ENCODE data around the gene AFF3. TPM values are rescaled to one million over a fixed set of nuclear protein-coding genes. Genes with fewer than 3 reads are reported as not detected.

The AFF3 gene
- total RNA-seq, 5 donors from 2014 or later (not counting 1 experiment from before 2014, with no cell fraction given), result 9.9 to 23.5 (median 11.5) TPM

GRCh38 chr2:99852956-99853355 is 289.4 kb downstream of the AFF3 start:
- Histone ChIP-seq H3K4me3 (ENCODE audit: control insufficient read depth in 1 of 2, extremely low read depth in 1 of 2, low read length in 1 of 2) (no peak overlapping the region), H3K4me1 (ENCODE audit: control insufficient read depth in 1 of 2, extremely low read depth in 1 of 2, insufficient read depth in 2 of 2, low read length in 2 of 2) (no peaks in the 10 kb centered on the region), H3K27ac (ENCODE audit: low read length) (no peak overlapping the region), H3K27me3 (replicated peaks in 1 of 2; ENCODE audit: control insufficient read depth in 2 of 2, extremely low read depth in 1 of 2, insufficient read depth in 2 of 2, low read length in 1 of 2) (peaks cover 0 to 1% of the 10 kb centered on the region in 2 experiments), H3K36me3 (ENCODE audit: control insufficient read depth in 2 of 2, extremely low read depth in 1 of 2, insufficient read depth in 1 of 2, low read length in 1 of 2) (no peaks in the 10 kb centered on the region), H3K9me3 (peaks cover 3% of the 10 kb centered on the region)
- CTCF ChIA-PET, result no interaction called here
- Mint-ChIP-seq H3K27ac (no peak overlapping the region), H3K36me3 (peaks cover 4% of the 10 kb centered on the region), H3K4me3 (no peak overlapping the region), H3K4me1 (peaks cover 0 to 2% (median 0%) of the 10 kb centered on the region in 3 donors), H3K9me3 (peaks cover 0 to 7% (median 0%) of the 10 kb centered on the region in 3 donors), H3K27me3 (no peaks in the 10 kb centered on the region)
- POLR2A ChIA-PET, result no interaction called here
- ATAC-seq (replicated peaks in 1 of 4), result no peak
- WGBS (ENCODE audit: insufficient coverage), result no CpG with 5 or more reads among the region's 2 CpGs
- DNase-seq, result no peak

DNA sequence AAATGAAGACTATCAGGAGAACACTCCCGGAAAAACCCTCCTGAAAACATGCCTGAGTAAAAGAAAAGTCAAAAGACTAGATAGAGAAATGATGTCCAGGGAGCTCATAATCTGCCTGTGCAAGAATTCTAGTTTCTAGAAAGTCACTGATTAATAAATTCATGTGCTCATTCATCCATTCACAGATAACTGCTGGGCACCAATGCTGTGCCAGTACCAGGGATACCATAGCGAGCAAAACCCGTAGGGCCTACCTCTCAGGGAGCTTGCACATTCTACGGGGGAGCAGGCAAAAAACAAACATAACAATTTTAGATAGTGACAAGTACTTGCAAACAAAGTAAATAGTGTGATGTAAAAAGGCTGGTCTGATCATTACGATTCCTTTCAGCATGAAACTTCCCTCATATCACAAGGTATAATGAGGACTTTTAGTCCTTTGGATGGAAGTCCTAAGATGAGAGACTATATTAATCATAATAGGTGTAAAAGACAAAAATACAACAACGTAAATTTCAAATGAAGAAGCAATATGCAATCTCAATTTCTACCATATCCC is 289.9 kb downstream of the AFF3 start:
- POLR2A ChIA-PET, result no interaction called here
- Mint-ChIP-seq H3K4me3 (no peak overlapping the region), H3K9me3 (peaks cover 0 to 7% (median 0%) of the 10 kb centered on the region in 3 donors), H3K36me3 (peaks cover 4% of the 10 kb centered on the region), H3K4me1 (no peaks in the 10 kb centered on the region), H3K27ac (no peak overlapping the region), H3K27me3 (no peaks in the 10 kb centered on the region)
- ATAC-seq (replicated peaks in 1 of 4) (no peak), DNase-seq (no peak)
- Histone ChIP-seq H3K9me3 (peaks cover 3% of the 10 kb centered on the region), H3K27ac (ENCODE audit: low read length) (no peak overlapping the region), H3K27me3 (replicated peaks in 1 of 2; ENCODE audit: control insufficient read depth in 2 of 2, extremely low read depth in 1 of 2, insufficient read depth in 2 of 2, low read length in 1 of 2) (no peaks in the 10 kb centered on the region), H3K4me3 (ENCODE audit: control insufficient read depth in 1 of 2, extremely low read depth in 1 of 2, low read length in 1 of 2) (no peak overlapping the region), H3K36me3 (ENCODE audit: control insufficient read depth in 2 of 2, extremely low read depth in 1 of 2, insufficient read depth in 1 of 2, low read length in 1 of 2) (no peaks in the 10 kb centered on the region), H3K4me1 (ENCODE audit: control insufficient read depth in 1 of 2, extremely low read depth in 1 of 2, insufficient read depth in 2 of 2, low read length in 2 of 2) (no peaks in the 10 kb centered on the region)
- no CpG with 5 or more reads among the region's 6 CpGs for WGBS (ENCODE audit: insufficient coverage)
- CTCF ChIA-PET, result no interaction called here

DNA sequence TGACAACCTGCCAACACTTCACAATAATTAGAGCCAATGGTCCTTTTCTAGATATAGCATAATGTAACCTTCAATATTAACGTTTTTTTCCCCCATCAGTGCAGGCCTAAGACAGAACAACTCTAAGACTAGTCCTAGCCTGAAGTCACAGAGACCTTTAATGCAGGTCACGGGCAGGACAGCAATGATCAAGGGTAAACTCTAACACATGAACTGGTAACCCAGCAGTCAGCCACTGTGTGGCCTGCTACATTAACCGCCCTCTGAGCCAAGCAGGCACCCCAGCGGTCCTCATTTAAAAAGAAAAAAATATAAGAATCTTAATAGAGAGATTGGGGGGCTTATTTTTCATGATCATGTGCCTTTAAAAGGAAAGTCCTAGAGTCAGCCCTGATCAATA is 290.6 kb downstream of the AFF3 start:
- Mint-ChIP-seq H3K36me3 (peaks cover 4% of the 10 kb centered on the region), H3K4me3 (no peak overlapping the region), H3K27me3 (no peaks in the 10 kb centered on the region), H3K27ac (no peak overlapping the region), H3K4me1 (no peaks in the 10 kb centered on the region), H3K9me3 (peaks cover 0 to 7% (median 0%) of the 10 kb centered on the region in 3 donors)
- Histone ChIP-seq H3K27me3 (replicated peaks in 1 of 2; ENCODE audit: control insufficient read depth in 2 of 2, extremely low read depth in 1 of 2, insufficient read depth in 2 of 2, low read length in 1 of 2) (no peaks in the 10 kb centered on the region), H3K4me3 (ENCODE audit: control insufficient read depth in 1 of 2, extremely low read depth in 1 of 2, low read length in 1 of 2) (no peak overlapping the region), H3K4me1 (ENCODE audit: control insufficient read depth in 1 of 2, extremely low read depth in 1 of 2, insufficient read depth in 2 of 2, low read length in 2 of 2) (no peaks in the 10 kb centered on the region), H3K27ac (ENCODE audit: low read length) (no peak overlapping the region), H3K9me3 (peaks cover 3% of the 10 kb centered on the region), H3K36me3 (ENCODE audit: control insufficient read depth in 2 of 2, extremely low read depth in 1 of 2, insufficient read depth in 1 of 2, low read length in 1 of 2) (no peaks in the 10 kb centered on the region)
- ATAC-seq (replicated peaks in 1 of 4) (no peak), DNase-seq (no peak)
- ChIA-PET CTCF (no interaction called here), POLR2A (no interaction called here)
- WGBS (ENCODE audit: insufficient coverage), result 100% methylated on average over 1 of the region's 4 CpGs

GRCh38 chr2:99851089-99851488 is 291.3 kb downstream of the AFF3 start:
- no peak overlapping the region for H3K4me3 Mint-ChIP-seq
- Histone ChIP-seq H3K9me3 (no peaks in the 10 kb centered on the region), H3K4me3 (ENCODE audit: control insufficient read depth in 1 of 2, extremely low read depth in 1 of 2, low read length in 1 of 2) (no peak overlapping the region), H3K36me3 (ENCODE audit: control insufficient read depth in 2 of 2, extremely low read depth in 1 of 2, insufficient read depth in 1 of 2, low read length in 1 of 2) (no peaks in the 10 kb centered on the region), H3K27ac (ENCODE audit: low read length) (no peak overlapping the region), H3K4me1 (ENCODE audit: control insufficient read depth in 1 of 2, extremely low read depth in 1 of 2, insufficient read depth in 2 of 2, low read length in 2 of 2) (no peaks in the 10 kb centered on the region), H3K27me3 (replicated peaks in 1 of 2; ENCODE audit: control insufficient read depth in 2 of 2, extremely low read depth in 1 of 2, insufficient read depth in 2 of 2, low read length in 1 of 2) (no peaks in the 10 kb centered on the region)
- no peaks in the 10 kb centered on the region for H3K4me1 Mint-ChIP-seq
- CTCF ChIA-PET, result no interaction called here
- no CpG with 5 or more reads among the region's 2 CpGs for WGBS (ENCODE audit: insufficient coverage)
- peaks cover 0 to 4% (median 0%) of the 10 kb centered on the region in 3 donors for H3K9me3 Mint-ChIP-seq
- no peak for DNase-seq
- POLR2A ChIA-PET, result no interaction called here
- no peak overlapping the region for H3K27ac Mint-ChIP-seq
- no peak for ATAC-seq (replicated peaks in 1 of 4)
- H3K27me3 Mint-ChIP-seq, result no peaks in the 10 kb centered on the region
- peaks cover under 1% of the 10 kb centered on the region for H3K36me3 Mint-ChIP-seq

DNA sequence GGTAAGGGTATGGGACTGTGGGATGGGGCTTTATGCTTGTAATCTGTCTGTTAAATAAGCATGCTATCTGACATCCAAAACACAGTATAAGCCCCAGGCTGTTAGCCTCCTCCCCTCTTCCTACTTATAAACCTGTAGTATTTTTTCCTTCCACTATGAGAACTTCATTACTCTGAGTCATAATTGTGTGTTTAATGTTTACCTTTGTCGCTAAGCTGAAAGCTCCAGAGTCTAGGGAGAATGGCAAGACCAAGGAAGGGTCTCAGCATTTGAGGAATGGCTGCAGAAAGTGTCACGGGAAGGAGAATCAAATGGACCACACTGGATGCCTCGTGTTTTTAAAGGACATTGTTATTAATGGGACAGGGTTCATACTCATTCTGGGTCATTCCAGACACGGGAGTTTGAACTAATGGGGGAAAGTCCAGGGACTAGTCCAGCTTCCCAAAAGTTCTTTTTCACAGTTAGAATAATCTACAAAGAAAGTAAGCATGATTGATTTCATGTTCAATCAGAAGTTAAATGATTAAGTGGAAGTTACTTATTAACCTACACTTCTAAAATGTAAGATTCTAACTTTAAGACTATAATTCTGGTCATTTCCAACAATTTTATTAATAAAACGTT is 292.2 kb downstream of the AFF3 start:
- POLR2A ChIA-PET, result no interaction called here
- Mint-ChIP-seq H3K36me3 (no peaks in the 10 kb centered on the region), H3K4me1 (no peaks in the 10 kb centered on the region), H3K4me3 (no peak overlapping the region), H3K9me3 (no peaks in the 10 kb centered on the region), H3K27ac (no peak overlapping the region), H3K27me3 (no peaks in the 10 kb centered on the region)
- ATAC-seq (replicated peaks in 1 of 4), result no peak
- H3K4me1 ChIP-seq (ENCODE audit: control insufficient read depth in 1 of 2, extremely low read depth in 1 of 2, insufficient read depth in 2 of 2, low read length in 2 of 2), result no peaks in the 10 kb centered on the region
- no peak for DNase-seq
- no peaks in the 10 kb centered on the region for H3K36me3 ChIP-seq (ENCODE audit: control insufficient read depth in 2 of 2, extremely low read depth in 1 of 2, insufficient read depth in 1 of 2, low read length in 1 of 2)
- CTCF ChIA-PET, result interaction anchor here in 1 of 2 donors (0.6 kb wide), 1 partner anchor 536 kb away, joined by 3 read pairs; no protein-coding TSS in a partner anchor
- H3K27ac ChIP-seq (ENCODE audit: low read length), result no peak overlapping the region
- H3K27me3 ChIP-seq (replicated peaks in 1 of 2; ENCODE audit: control insufficient read depth in 2 of 2, extremely low read depth in 1 of 2, insufficient read depth in 2 of 2, low read length in 1 of 2), result no peaks in the 10 kb centered on the region
- no peaks in the 10 kb centered on the region for H3K9me3 ChIP-seq
- H3K4me3 ChIP-seq (ENCODE audit: control insufficient read depth in 1 of 2, extremely low read depth in 1 of 2, low read length in 1 of 2), result no peak overlapping the region
- WGBS (ENCODE audit: insufficient coverage), result 90% methylated on average over 3 of the region's 5 CpGs

- no peaks in the 10 kb centered on the region for H3K9me3 Mint-ChIP-seq
- ChIA-PET CTCF (no interaction called here), POLR2A (no interaction called here)
- no peaks in the 10 kb centered on the region for H3K27me3 Mint-ChIP-seq
- Histone ChIP-seq H3K27me3 (replicated peaks in 1 of 2; ENCODE audit: control insufficient read depth in 2 of 2, extremely low read depth in 1 of 2, insufficient read depth in 2 of 2, low read length in 1 of 2) (no peaks in the 10 kb centered on the region), H3K27ac (ENCODE audit: low read length) (no peak overlapping the region), H3K36me3 (ENCODE audit: control insufficient read depth in 2 of 2, extremely low read depth in 1 of 2, insufficient read depth in 1 of 2, low read length in 1 of 2) (no peaks in the 10 kb centered on the region), H3K4me1 (ENCODE audit: control insufficient read depth in 1 of 2, extremely low read depth in 1 of 2, insufficient read depth in 2 of 2, low read length in 2 of 2) (no peaks in the 10 kb centered on the region), H3K9me3 (no peaks in the 10 kb centered on the region), H3K4me3 (ENCODE audit: control insufficient read depth in 1 of 2, extremely low read depth in 1 of 2, low read length in 1 of 2) (no peak overlapping the region)
- no peak overlapping the region for H3K4me3 Mint-ChIP-seq
- no peaks in the 10 kb centered on the region for H3K36me3 Mint-ChIP-seq
- H3K27ac Mint-ChIP-seq, result no peak overlapping the region
- 100% methylated on average over 2 of the region's 5 CpGs for WGBS (ENCODE audit: insufficient coverage)
- DNase-seq (no peak), ATAC-seq (replicated peaks in 1 of 4) (no peak)
- H3K4me1 Mint-ChIP-seq, result no peaks in the 10 kb centered on the region
These were observed 295.8 kb downstream of the AFF3 start for GRCh38 chr2:99846462-99847107.

Data from T-cell (primary cell).